Thyroid gland (tissue), 4 donors: ENCODE measurements around the gene LCN15. TPM values are rescaled to one million over a fixed set of nuclear protein-coding genes. Genes with fewer than 3 reads are reported as not detected.
A peak's percentile ranks its signal among the peaks of the same experiment; 100 is the strongest.

ENCODE experiments used
- DNase-seq, 2 donors: peaks; one replicate each; pipeline ENCODE4 v3.0.0-alpha.2; 2019
- H3K27ac ChIP-seq, 3 donors: fragments of 200-600 bp; sonication (generic); 1 replicate in 2 of 3; 2 replicates in 1 of 3; pipeline ENCODE4 v1.5.1; 2016 to 2019; ENCODE audit warnings: mild to moderate bottlenecking in 1 of 3, moderate library complexity in 1 of 3
- H3K27me3 ChIP-seq: fragments of 200-600 bp; sonication (generic); one replicate; pipeline ENCODE4 v1.5.1; 2019
- H3K36me3 ChIP-seq, 2 donors: fragments of 200-600 bp; sonication (generic); one replicate each; pipeline ENCODE4 v1.5.1; 2016 to 2019
- H3K4me1 ChIP-seq, 2 donors: fragments of 200-600 bp; sonication (generic); one replicate each; pipeline ENCODE4 v1.5.1; 2017 to 2019
- H3K4me3 ChIP-seq, 3 donors: fragments of 200-600 bp; sonication (generic); replicated peaks in 1 of 3; 1 replicate in 2 of 3; 2 replicates in 1 of 3; pipeline ENCODE4 v1.5.1; 2016; ENCODE audit warnings: mild to moderate bottlenecking in 1 of 3
- H3K9me3 ChIP-seq: fragments of 200-600 bp; sonication (generic); one replicate; pipeline ENCODE4 v1.5.1; 2017
- CTCF ChIP-seq, 6 experiments: fragments of 200-600 bp in 3 of 6; fragments of 450-650 bp in 3 of 6; sonication (generic) in 3 of 6; IDR thresholded peaks; one replicate each; pipeline ENCODE4 v1.5.1; 2016 to 2019; ENCODE audit warnings: antibody characterized with exemption in 6 of 6, mild to moderate bottlenecking in 2 of 6, inconsistent platforms in 1 of 6, moderate library complexity in 1 of 6
- POLR2A ChIP-seq, 2 donors: fragments of 450-650 bp; IDR thresholded peaks; one replicate each; pipeline ENCODE4 v1.6.1; 2017; ENCODE audit warnings: antibody characterized with exemption in 2 of 2, mild to moderate bottlenecking in 2 of 2, moderate library complexity in 1 of 2
- WGBS, 2 donors: methylation state at CpG; one replicate each; pipeline ENCODE4 v1.1.5; 2017; 5-methylcytosine and 5-hydroxymethylcytosine counted together
- intact Hi-C: fragments of 100-400 bp; cut with DNase I; formaldehyde crosslinking; loops from one replicate; pipeline ENCODE4 v1.15.1; 2023
- total RNA-seq, 4 donors: library from RNA; depleted of rRNA; stranded (reverse); fragments of >200 nt; gene quantifications; one replicate each; pipeline ENCODE4 v1.2.3, GENCODE V29; 2016

The LCN15 gene
- total RNA-seq = not detected

- Histone ChIP-seq H3K4me3 (no peak within 1 kb of the TSS), H3K27me3 (no peaks in the 10 kb centered on the region), H3K9me3 (no peaks in the 10 kb centered on the region), H3K27ac (no peak within 1 kb of the TSS), H3K36me3 (no peaks in the 10 kb centered on the region), H3K4me1 (peaks cover 0 to 5% of the 10 kb centered on the region in 2 donors)
- intact Hi-C loops = no loop called here
- WGBS, 2 donors = 73 to 79% methylated on average over 6 to 10 of the region's 14 CpGs
- TF ChIP-seq CTCF (IDR thresholded peaks at IDR 0.05) (no peak), POLR2A (IDR thresholded peaks at IDR 0.05) (no peak)
- no peak for DNase-seq
Measured at GRCh38 chr9:136764301-136764891, at the start of gene LCN15. LCN15 (minus strand) TSS chr9:136764518; CDS start chr9:136764488, 30 bp downstream.

- 9 to 11% methylated on average over 14 of the region's 14 CpGs for WGBS, 2 donors
- Histone ChIP-seq H3K9me3 (no peaks in the 10 kb centered on the region), H3K4me1 (peaks cover 23 to 33% of the 10 kb centered on the region in 2 donors), H3K36me3 (no peaks in the 10 kb centered on the region), H3K4me3 (peak overlapping the region; percentile 16 to 99 (median 92)), H3K27ac (peak overlapping the region in 1 of 3 donors; percentile 58), H3K27me3 (no peaks in the 10 kb centered on the region)
- intact Hi-C loops = loop anchor here (5.0 kb wide), 1 partner anchor 139 kb away; the partner anchor contains the start of gene C8G
- DNase-seq = no peak
- TF ChIP-seq POLR2A (IDR thresholded peaks at IDR 0.05) = no peak
- TF ChIP-seq CTCF (IDR thresholded peaks at IDR 0.05) = no peak
Measured at GRCh38 chr9:136808806-136809158, 44.5 kb upstream of the LCN15 start.

GRCh38 chr9:136808075-136808805 is 43.9 kb upstream of the LCN15 start:
- DNase-seq = peak in 1 of 2 donors; percentile 49
- intact Hi-C loops = loop anchor here (5.0 kb wide), 1 partner anchor 139 kb away; the partner anchor contains the start of gene C8G
- Histone ChIP-seq H3K4me3 (peak overlapping the region; percentile 16 to 99 (median 92)), H3K36me3 (no peaks in the 10 kb centered on the region), H3K27ac (peak overlapping the region; percentile 29 to 58 (median 46)), H3K4me1 (peaks cover 23 to 33% of the 10 kb centered on the region in 2 donors), H3K9me3 (no peaks in the 10 kb centered on the region), H3K27me3 (no peaks in the 10 kb centered on the region)
- TF ChIP-seq POLR2A (IDR thresholded peaks at IDR 0.05) = no peak
- no peak for TF ChIP-seq CTCF (IDR thresholded peaks at IDR 0.05)
- WGBS, 2 donors = 0% methylated on average over 19 to 22 of the region's 93 CpGs

GRCh38 chr9:136807281-136808074 is 43.2 kb upstream of the LCN15 start, which contains the start of gene RABL6:
RABL6 (plus strand) TSS chr9:136807948; CDS start chr9:136808197, 249 bp downstream.
- WGBS, 2 donors = 1 to 5% methylated on average over 9 to 12 of the region's 96 CpGs
- peaks cover 23 to 33% of the 10 kb centered on the region in 2 donors for H3K4me1 ChIP-seq
- peak; percentile 9 to 83 for TF ChIP-seq POLR2A (IDR thresholded peaks at IDR 0.05)
- TF ChIP-seq CTCF (IDR thresholded peaks at IDR 0.05) = peak in 1 of 6 experiments; percentile 3
- H3K9me3 ChIP-seq = no peaks in the 10 kb centered on the region
- intact Hi-C loops = loop anchor here (5.0 kb wide), 1 partner anchor 140 kb away; the partner anchor contains the start of gene C8G
- H3K27ac ChIP-seq = peak within 1 kb of the TSS; percentile 69 to 91 (median 89)
- peak; percentile 69 to 70 for DNase-seq
- no peaks in the 10 kb centered on the region for H3K27me3 ChIP-seq
- H3K36me3 ChIP-seq = no peaks in the 10 kb centered on the region
- peak within 1 kb of the TSS; percentile 16 to 99 (median 92) for H3K4me3 ChIP-seq
